Skeletal muscle satellite cell (primary cell): Measurements from ENCODE around the gene CYTH4.

Source experiments
- H3K27me3 ChIP-seq: 2 replicates; pipeline ENCODE4 v1.7.0; 2013; ENCODE audit warnings: low read length; ENCODE audit not compliant: control insufficient read depth, insufficient read depth
- H3K36me3 ChIP-seq: 2 replicates; pipeline ENCODE4 v1.7.0; 2013; ENCODE audit warnings: mild to moderate bottlenecking, control low read depth, low read length; ENCODE audit not compliant: insufficient read depth
- H3K4me1 ChIP-seq: 2 replicates; pipeline ENCODE4 v1.7.0; 2013; ENCODE audit warnings: low read length; ENCODE audit not compliant: control insufficient read depth, insufficient read depth
- H3K4me2 ChIP-seq: 2 replicates; pipeline ENCODE4 v1.7.0; 2013; ENCODE audit warnings: mild to moderate bottlenecking, low read length
- H3K4me3 ChIP-seq: 2 replicates; pipeline ENCODE4 v1.7.0; 2013; ENCODE audit warnings: low read length
- H3K9ac ChIP-seq: 2 replicates; pipeline ENCODE4 v1.7.0; 2013; ENCODE audit warnings: mild to moderate bottlenecking, low read depth, low read length, moderate library complexity
- H3K9me3 ChIP-seq: replicated peaks from 2 replicates; pipeline ENCODE4 v1.7.0; 2013; ENCODE audit warnings: mild to moderate bottlenecking, control low read depth, low read length

Gene CYTH4

GRCh38 chr22:37342065-37342464, 59.8 kb downstream of the CYTH4 start:
- Histone ChIP-seq H3K4me1 (peaks cover 24% of the 10 kb centered on the region), H3K9me3 (no peaks in the 10 kb centered on the region), H3K4me3 (no peak overlapping the region), H3K4me2 (no peak overlapping the region), H3K36me3 (no peaks in the 10 kb centered on the region), H3K9ac (no peak overlapping the region), H3K27me3 (peaks cover 34% of the 10 kb centered on the region)

GRCh38 chr22:37343348-37343747, 61.0 kb downstream of the CYTH4 start:
- Histone ChIP-seq H3K36me3 (no peaks in the 10 kb centered on the region), H3K9me3 (no peaks in the 10 kb centered on the region), H3K4me3 (no peak overlapping the region), H3K4me1 (peaks cover 16% of the 10 kb centered on the region), H3K4me2 (no peak overlapping the region), H3K27me3 (peaks cover 32% of the 10 kb centered on the region), H3K9ac (no peak overlapping the region)

GRCh38 chr22:37343863-37344734, 61.8 kb downstream of the CYTH4 start:
- Histone ChIP-seq H3K4me3 (no peak overlapping the region), H3K36me3 (no peaks in the 10 kb centered on the region), H3K27me3 (peaks cover 29% of the 10 kb centered on the region), H3K9ac (no peak overlapping the region), H3K4me1 (peaks cover 16% of the 10 kb centered on the region), H3K9me3 (no peaks in the 10 kb centered on the region), H3K4me2 (no peak overlapping the region)

- H3K27me3 ChIP-seq: peaks cover 29% of the 10 kb centered on the region
- no peak overlapping the region for H3K4me3 ChIP-seq
- H3K4me2 ChIP-seq: no peak overlapping the region
- H3K36me3 ChIP-seq: no peaks in the 10 kb centered on the region
- H3K9ac ChIP-seq: no peak overlapping the region
- no peaks in the 10 kb centered on the region for H3K9me3 ChIP-seq
- peaks cover 16% of the 10 kb centered on the region for H3K4me1 ChIP-seq
These were observed 62.6 kb downstream of the CYTH4 start for GRCh38 chr22:37344735-37345449.

GRCh38 chr22:37345863-37346504, 63.7 kb downstream of the CYTH4 start:
- no peak overlapping the region for H3K9ac ChIP-seq
- no peaks in the 10 kb centered on the region for H3K36me3 ChIP-seq
- no peak overlapping the region for H3K4me2 ChIP-seq
- H3K4me3 ChIP-seq: no peak overlapping the region
- H3K27me3 ChIP-seq: peaks cover 21% of the 10 kb centered on the region
- H3K9me3 ChIP-seq: no peaks in the 10 kb centered on the region
- peaks cover 16% of the 10 kb centered on the region for H3K4me1 ChIP-seq

- peaks cover 16% of the 10 kb centered on the region for H3K4me1 ChIP-seq
- H3K9me3 ChIP-seq: no peaks in the 10 kb centered on the region
- no peak overlapping the region for H3K4me3 ChIP-seq
- H3K4me2 ChIP-seq: no peak overlapping the region
- H3K27me3 ChIP-seq: peaks cover 16% of the 10 kb centered on the region
- no peaks in the 10 kb centered on the region for H3K36me3 ChIP-seq
- no peak overlapping the region for H3K9ac ChIP-seq
These were observed 64.2 kb downstream of the CYTH4 start for GRCh38 chr22:37346505-37346895.

- H3K4me3 ChIP-seq: no peak overlapping the region
- H3K36me3 ChIP-seq: no peaks in the 10 kb centered on the region
These were observed 66.9 kb downstream of the CYTH4 start for GRCh38 chr22:37349043-37349814.

GRCh38 chr22:37351232-37351631, 68.9 kb downstream of the CYTH4 start:
- Histone ChIP-seq H3K9me3 (no peaks in the 10 kb centered on the region), H3K27me3 (peaks cover 11% of the 10 kb centered on the region), H3K4me3 (no peak overlapping the region)

More at GRCh38 chr22:37349043-37349814, 66.9 kb downstream of the CYTH4 start:
- Histone ChIP-seq H3K4me1 (peaks cover 25% of the 10 kb centered on the region), H3K9me3 (no peaks in the 10 kb centered on the region), H3K27me3 (peaks cover 4% of the 10 kb centered on the region), H3K9ac (no peak overlapping the region), H3K4me2 (no peak overlapping the region)

GRCh38 chr22:37352481-37352880, 70.2 kb downstream of the CYTH4 start:
- Histone ChIP-seq H3K27me3 (peaks cover 11% of the 10 kb centered on the region), H3K36me3 (no peaks in the 10 kb centered on the region), H3K4me3 (no peak overlapping the region), H3K4me1 (peaks cover 18% of the 10 kb centered on the region), H3K9ac (no peak overlapping the region), H3K9me3 (no peaks in the 10 kb centered on the region), H3K4me2 (no peak overlapping the region)

More at GRCh38 chr22:37351232-37351631, 68.9 kb downstream of the CYTH4 start:
- Histone ChIP-seq H3K9ac (no peak overlapping the region), H3K4me2 (no peak overlapping the region), H3K36me3 (no peaks in the 10 kb centered on the region), H3K4me1 (peaks cover 23% of the 10 kb centered on the region)

- H3K4me1 ChIP-seq: peaks cover 18% of the 10 kb centered on the region
- no peaks in the 10 kb centered on the region for H3K9me3 ChIP-seq
- H3K4me3 ChIP-seq: no peak overlapping the region
- H3K9ac ChIP-seq: no peak overlapping the region
- peak overlapping the region; percentile 46 for H3K4me2 ChIP-seq
- H3K36me3 ChIP-seq: no peaks in the 10 kb centered on the region
- peaks cover 11% of the 10 kb centered on the region for H3K27me3 ChIP-seq
These were observed 71.5 kb downstream of the CYTH4 start for GRCh38 chr22:37353839-37354238.

- H3K4me1 ChIP-seq: peaks cover 18% of the 10 kb centered on the region
- peak overlapping the region; percentile 14 for H3K4me2 ChIP-seq
- H3K9me3 ChIP-seq: no peaks in the 10 kb centered on the region
- no peak overlapping the region for H3K4me3 ChIP-seq
- H3K9ac ChIP-seq: no peak overlapping the region
- peaks cover 11% of the 10 kb centered on the region for H3K27me3 ChIP-seq
- H3K36me3 ChIP-seq: no peaks in the 10 kb centered on the region
These were observed 72.0 kb downstream of the CYTH4 start for GRCh38 chr22:37354261-37354660.
